ENCODE data around the gene CIAO3. TPM values are rescaled to one million over a fixed set of nuclear protein-coding genes. Genes with fewer than 3 reads are reported as not detected.

Gene CIAO3
- total RNA-seq, 1 donor from 2014 or later, result 19.3 TPM

DNA sequence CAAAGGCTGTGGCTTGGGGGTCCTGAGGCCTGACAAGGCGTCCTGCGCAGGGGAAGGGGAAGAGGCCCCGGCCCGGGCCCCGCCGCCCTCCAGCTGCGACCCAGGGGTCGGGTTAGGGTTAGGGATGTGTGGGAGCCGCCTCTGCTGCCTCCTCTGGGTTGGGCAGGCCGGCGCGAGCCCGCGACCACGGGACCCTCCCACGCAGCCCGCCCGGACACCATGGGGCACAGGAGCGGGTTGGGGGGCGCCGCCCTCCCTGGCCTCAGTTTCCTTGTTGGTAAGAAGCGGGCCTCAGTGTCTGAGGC lies 386 bp downstream of the CIAO3 start:
- no peak for DNase-seq (ENCODE audit: low read depth)
- peak overlapping the region; percentile 72 for H3K4me3 ChIP-seq (ENCODE audit: low read depth, low read length)
- TF ChIP-seq, protein P1, sequence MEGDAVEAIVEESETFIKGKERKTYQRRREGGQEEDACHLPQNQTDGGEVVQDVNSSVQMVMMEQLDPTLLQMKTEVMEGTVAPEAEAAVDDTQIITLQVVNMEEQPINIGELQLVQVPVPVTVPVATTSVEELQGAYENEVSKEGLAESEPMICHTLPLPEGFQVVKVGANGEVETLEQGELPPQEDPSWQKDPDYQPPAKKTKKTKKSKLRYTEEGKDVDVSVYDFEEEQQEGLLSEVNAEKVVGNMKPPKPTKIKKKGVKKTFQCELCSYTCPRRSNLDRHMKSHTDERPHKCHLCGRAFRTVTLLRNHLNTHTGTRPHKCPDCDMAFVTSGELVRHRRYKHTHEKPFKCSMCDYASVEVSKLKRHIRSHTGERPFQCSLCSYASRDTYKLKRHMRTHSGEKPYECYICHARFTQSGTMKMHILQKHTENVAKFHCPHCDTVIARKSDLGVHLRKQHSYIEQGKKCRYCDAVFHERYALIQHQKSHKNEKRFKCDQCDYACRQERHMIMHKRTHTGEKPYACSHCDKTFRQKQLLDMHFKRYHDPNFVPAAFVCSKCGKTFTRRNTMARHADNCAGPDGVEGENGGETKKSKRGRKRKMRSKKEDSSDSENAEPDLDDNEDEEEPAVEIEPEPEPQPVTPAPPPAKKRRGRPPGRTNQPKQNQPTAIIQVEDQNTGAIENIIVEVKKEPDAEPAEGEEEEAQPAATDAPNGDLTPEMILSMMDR (conservative IDR thresholded peaks at IDR 0.05; ENCODE audit: low read depth, low read length), result no peak

DNA sequence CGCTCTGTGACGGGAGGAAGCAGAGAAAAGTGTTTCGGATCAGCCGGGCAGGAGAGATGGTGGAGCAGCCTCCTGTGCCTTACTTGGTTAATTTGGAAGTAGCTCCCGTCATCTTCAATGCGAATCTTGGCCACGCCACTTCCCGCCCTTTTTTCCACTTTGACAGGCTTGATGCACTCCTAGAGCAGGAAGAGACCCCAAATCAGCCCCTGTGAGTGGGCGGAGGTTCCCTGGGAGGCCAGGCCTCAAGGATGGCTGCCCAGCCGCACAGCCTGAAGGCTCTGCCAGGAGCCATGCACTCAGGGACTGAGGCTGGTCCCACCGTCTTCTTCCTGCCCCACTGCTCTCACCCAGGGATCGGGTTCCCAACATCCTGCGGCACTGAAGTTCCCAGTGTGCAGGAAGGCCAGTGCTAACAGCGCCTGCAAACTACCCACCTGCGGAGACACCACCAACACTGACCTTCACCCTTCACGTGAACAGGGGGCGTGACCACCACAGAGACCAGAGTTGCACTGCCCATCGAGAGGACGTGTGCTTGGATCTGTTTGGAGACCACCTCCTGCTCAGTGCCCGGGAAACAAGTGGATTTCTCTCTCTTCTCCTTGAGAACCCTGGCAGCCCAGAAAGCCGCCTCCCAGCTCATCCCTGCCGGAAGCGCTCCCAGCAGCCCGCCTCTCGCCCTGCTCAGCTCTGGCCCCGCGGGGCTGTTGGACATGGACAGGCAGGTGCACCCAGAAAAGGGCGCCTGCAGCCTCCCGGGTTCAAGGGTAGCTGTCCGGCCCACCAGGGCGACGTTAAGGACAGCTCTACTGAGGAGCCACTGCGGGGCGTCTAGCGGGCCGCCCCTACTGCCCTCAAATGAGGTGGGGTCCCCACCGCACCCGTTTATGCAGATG lies 988 bp downstream of the CIAO3 start:
- H3K4me3 ChIP-seq (ENCODE audit: low read depth, low read length), result peak overlapping the region; percentile 72
- TF ChIP-seq, protein P1 (conservative IDR thresholded peaks at IDR 0.05; ENCODE audit: low read depth, low read length), result no peak
- no peak for DNase-seq (ENCODE audit: low read depth)

DNA sequence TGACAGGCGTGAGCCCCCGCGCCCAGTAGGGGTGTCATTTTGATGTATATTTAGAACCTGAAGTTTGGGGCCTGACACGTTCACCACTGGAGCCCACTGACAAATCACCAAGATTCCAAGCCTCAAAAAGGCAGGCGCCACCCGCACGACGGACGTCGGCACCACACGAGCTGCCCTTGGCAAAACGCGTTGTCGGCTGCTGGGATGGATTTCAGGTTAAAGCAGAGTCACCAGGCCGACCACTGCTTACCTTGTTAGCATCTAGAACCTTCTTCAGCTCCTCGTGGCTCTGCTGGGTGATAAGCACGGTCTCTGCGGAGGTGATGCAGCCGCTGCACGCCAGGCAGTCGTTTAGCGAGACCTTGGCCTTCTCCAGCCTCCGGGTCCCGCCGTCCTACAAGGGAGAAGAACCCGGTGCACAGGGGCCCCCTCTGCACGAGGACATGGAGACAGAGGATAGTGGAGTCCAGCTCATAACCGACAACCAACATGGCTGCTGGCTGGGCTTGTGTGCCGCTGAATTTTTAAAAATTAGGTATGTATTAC lies 3.8 kb downstream of the CIAO3 start:
- no peak for DNase-seq (ENCODE audit: low read depth)
- TF ChIP-seq, protein P1 (conservative IDR thresholded peaks at IDR 0.05; ENCODE audit: low read depth, low read length), result no peak
- H3K4me3 ChIP-seq (ENCODE audit: low read depth, low read length), result no peak overlapping the region

DNA sequence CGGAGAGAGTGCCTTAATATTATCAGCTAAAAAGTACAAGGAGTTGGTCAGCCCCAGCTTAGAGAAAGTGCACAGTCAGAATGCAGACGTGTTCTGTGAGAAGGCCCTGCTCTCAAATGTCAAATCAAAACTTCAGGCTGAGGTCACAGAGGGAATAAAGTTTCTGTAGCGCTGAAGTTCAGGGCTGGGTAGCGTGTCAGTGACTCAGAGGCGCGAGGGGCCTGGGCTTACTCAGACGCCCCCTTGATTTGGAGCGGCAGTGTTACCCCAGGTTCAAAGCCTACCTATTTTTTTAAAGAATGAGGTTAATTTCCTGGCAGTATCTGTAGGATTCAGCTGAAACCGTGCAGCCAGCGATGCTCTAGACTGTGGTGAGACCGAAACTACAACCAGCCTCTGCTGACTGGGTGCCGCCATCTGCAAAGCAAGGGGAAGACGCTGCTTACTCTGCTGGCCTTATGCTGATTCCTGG lies 4.8 kb downstream of the CIAO3 start:
- TF ChIP-seq, protein P1 (conservative IDR thresholded peaks at IDR 0.05; ENCODE audit: low read depth, low read length), result no peak
- no peak for DNase-seq (ENCODE audit: low read depth)

DNA sequence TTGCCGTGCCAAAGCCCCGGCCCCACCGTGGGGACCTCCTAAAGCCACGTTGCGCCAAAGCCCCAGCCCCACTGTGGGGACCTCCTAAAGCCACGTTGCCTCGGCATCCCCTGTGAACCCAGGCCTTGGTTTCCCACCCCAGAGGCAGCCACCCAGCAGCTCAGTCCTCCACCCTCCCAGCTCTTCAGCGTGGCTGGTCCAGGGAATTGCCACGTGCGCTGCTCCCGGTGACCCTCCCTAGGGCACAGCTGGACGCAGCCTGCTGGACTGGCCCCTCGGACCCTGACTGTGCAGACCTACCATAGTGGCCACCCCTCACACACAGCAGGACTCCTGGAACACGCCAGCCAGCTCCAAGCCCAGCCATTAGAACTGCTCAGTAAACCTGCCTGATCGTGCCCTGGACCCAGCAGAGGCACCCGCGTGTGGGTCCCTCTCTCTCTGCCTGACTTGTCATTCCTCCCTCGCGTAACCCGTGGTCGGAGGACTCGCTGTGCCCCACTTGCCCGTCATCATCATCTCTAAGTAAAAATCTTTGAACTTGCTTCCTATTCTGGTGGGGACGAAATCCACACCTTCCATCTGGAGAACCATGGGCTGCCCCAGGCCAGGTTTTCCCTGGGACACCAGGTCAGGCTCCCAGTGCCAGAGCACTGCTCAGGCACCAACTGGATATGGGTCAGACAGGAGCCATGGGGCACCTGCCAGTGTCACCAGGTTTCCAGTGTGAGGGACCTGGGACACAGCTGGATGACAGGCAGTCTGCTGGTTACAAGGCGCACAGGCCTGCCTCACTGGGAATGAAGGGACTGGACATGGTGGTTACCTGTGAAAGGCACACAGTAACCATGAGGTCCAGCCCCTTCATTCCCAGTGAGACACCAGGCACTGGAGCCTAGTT lies 5.6 kb downstream of the CIAO3 start:
- DNase-seq (ENCODE audit: low read depth), result no peak
- TF ChIP-seq, protein P1 (conservative IDR thresholded peaks at IDR 0.05; ENCODE audit: low read depth, low read length), result no peak
- H3K4me3 ChIP-seq (ENCODE audit: low read depth, low read length), result no peak overlapping the region

More for the DNA sequence above, 4.8 kb downstream of the CIAO3 start:
- no peak overlapping the region for H3K4me3 ChIP-seq (ENCODE audit: low read depth, low read length)

DNA sequence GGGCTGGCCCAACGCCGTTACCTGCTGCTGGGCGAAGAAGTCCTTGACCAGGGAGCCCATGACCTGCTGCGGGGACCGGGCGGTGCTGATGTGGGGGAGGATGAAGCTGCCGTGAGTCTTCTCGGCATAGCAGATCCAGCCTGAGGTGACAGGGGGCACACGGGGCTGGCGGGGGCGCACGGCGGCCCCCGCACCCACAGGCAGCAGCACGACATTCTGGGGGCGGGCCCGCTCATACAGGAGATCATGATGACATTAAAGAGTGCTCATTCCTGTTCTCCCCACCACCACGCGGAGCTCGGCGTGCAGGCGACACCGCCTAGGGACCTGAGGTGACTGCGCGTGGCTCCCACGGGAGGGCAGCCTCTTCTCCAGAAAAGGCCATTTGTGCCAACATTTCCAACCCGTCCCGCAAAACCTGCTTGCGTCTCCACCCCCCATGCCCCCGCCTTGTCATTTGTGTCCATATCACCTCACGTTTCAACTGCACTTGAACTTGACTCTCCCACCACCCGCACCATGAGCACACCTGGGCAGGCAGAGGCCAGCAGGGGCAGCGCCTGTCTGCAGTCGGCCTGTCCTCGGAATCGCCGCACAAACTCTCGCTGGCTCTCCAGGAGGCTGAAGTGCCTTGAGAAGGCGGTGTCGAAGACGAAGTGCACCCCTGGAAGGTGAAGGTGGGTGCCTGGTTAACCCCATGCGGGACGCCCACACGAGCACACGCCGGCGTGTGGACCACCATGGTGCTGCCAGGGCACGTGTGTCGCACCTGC lies 6.4 kb downstream of the CIAO3 start:
- TF ChIP-seq, protein P1 (conservative IDR thresholded peaks at IDR 0.05; ENCODE audit: low read depth, low read length), result no peak
- no peak for DNase-seq (ENCODE audit: low read depth)
- no peak overlapping the region for H3K4me3 ChIP-seq (ENCODE audit: low read depth, low read length)
